Hepatocyte (in vitro differentiated cells): ENCODE measurements around the gene HOXD12. TPM values are rescaled to one million over a fixed set of nuclear protein-coding genes. Genes with fewer than 3 reads are reported as not detected.
A peak's percentile ranks its signal among the peaks of the same experiment; 100 is the strongest.

Experiments used
- DNase-seq: peaks from one replicate; pipeline ENCODE4 v3.0.0-alpha.2; 2016; ENCODE audit warnings: low spot score
- H2AFZ ChIP-seq: fragments of 200-600 bp; sonication (generic); 2 replicates; pipeline ENCODE4 v1.6.0; 2016; ENCODE audit warnings: antibody characterized with exemption, mild to moderate bottlenecking
- H3K27ac ChIP-seq: fragments of 200-600 bp; sonication (generic); 2 replicates; pipeline ENCODE4 v1.5.1; 2016; ENCODE audit warnings: mild to moderate bottlenecking
- H3K27me3 ChIP-seq: fragments of 200-600 bp; sonication (generic); 2 replicates; pipeline ENCODE4 v1.6.1; 2016
- H3K36me3 ChIP-seq: fragments of 200-600 bp; sonication (generic); replicated peaks from 2 replicates; pipeline ENCODE4 v1.5.1; 2016; ENCODE audit warnings: low read depth; ENCODE audit not compliant: insufficient read depth
- H3K4me1 ChIP-seq: fragments of 200-600 bp; sonication (generic); 2 replicates; pipeline ENCODE4 v1.5.1; 2016; ENCODE audit warnings: mild to moderate bottlenecking, moderate library complexity; ENCODE audit not compliant: insufficient read depth
- H3K4me2 ChIP-seq: fragments of 200-600 bp; sonication (generic); 2 replicates; pipeline ENCODE4 v1.6.0; 2016
- H3K4me3 ChIP-seq: fragments of 200-600 bp; sonication (generic); 2 replicates; pipeline ENCODE4 v1.5.1; 2016; ENCODE audit warnings: mild to moderate bottlenecking
- H3K79me2 ChIP-seq: fragments of 200-600 bp; sonication (generic); 2 replicates; pipeline ENCODE4 v1.6.0; 2017; ENCODE audit warnings: mild to moderate bottlenecking
- H3K9me2 ChIP-seq: fragments of 200-600 bp; sonication (generic); replicated peaks from 2 replicates; pipeline ENCODE4 v1.6.0; 2017; ENCODE audit warnings: mild to moderate bottlenecking; ENCODE audit not compliant: insufficient read depth
- H3K9me3 ChIP-seq: fragments of 200-600 bp; sonication (generic); 2 replicates; pipeline ENCODE4 v1.5.1; 2016; ENCODE audit warnings: low read depth, mild to moderate bottlenecking
- H4K20me1 ChIP-seq: fragments of 200-600 bp; sonication (generic); 2 replicates; pipeline ENCODE4 v1.6.0; 2016; ENCODE audit warnings: mild to moderate bottlenecking; ENCODE audit not compliant: insufficient read depth, poor library complexity, severe bottlenecking
- CTCF ChIP-seq: fragments of 200-600 bp; sonication (generic); IDR thresholded peaks from 2 replicates; pipeline ENCODE4 v1.5.1; 2016; ENCODE audit warnings: antibody characterized with exemption, mild to moderate bottlenecking; ENCODE audit not compliant: poor library complexity
- EZH2 ChIP-seq: fragments of 200-600 bp; sonication (generic); IDR thresholded peaks from 2 replicates; pipeline ENCODE4 v1.6.1; 2016; ENCODE audit warnings: antibody characterized with exemption, mild to moderate bottlenecking, borderline replicate concordance
- EZH2phosphoT487 ChIP-seq: fragments of 200-600 bp; sonication (generic); IDR thresholded peaks from one replicate; pipeline ENCODE4 v1.6.1; 2018; ENCODE audit warnings: antibody characterized with exemption, mild to moderate bottlenecking, low read depth, moderate library complexity; ENCODE audit not compliant: unreplicated experiment, severe bottlenecking
- WGBS: methylation state at CpG from one replicate; pipeline ENCODE4 v1.1.6; 2016; ENCODE audit warnings: low lambda C conversion rate; ENCODE audit errors: missing lambda C conversion rate; 5-methylcytosine and 5-hydroxymethylcytosine counted together
- polyA plus RNA-seq: library from polyadenylated mRNA; unstranded; fragments of >200 nt; fragmentation: Nextera tagmentation; extraction: Ambion mirVana; gene quantifications from 2 replicates; pipeline ENCODE4 v1.2.1, GENCODE V29; 2016
- total RNA-seq: library from RNA; depleted of rRNA; stranded (reverse); fragments of >200 nt; gene quantifications from 2 replicates; pipeline ENCODE4 v1.2.3, GENCODE V29; 2014

Gene HOXD12
- total and polyA plus RNA-seq, 2 experiments from 2014 or later: 3.3 to 29.0 TPM

- 3% methylated on average over 45 of the region's 95 CpGs for WGBS
- peaks cover 7% of the 10 kb centered on the region for H3K4me1 ChIP-seq
- no peaks in the 10 kb centered on the region for H3K9me3 ChIP-seq
- DNase-seq: peak; percentile 87
- peak within 1 kb of the TSS; percentile 89 for H3K27ac ChIP-seq
- peaks cover 14% of the 10 kb centered on the region for H4K20me1 ChIP-seq
- H2AFZ ChIP-seq: peak within 1 kb of the TSS; percentile 17
- peak within 1 kb of the TSS; percentile 91 for H3K4me2 ChIP-seq
- H3K27me3 ChIP-seq: peaks cover 95% of the 10 kb centered on the region
- peaks cover 60% of the 10 kb centered on the region for H3K79me2 ChIP-seq
- no peak for TF ChIP-seq EZH2
- no peak for TF ChIP-seq CTCF
- TF ChIP-seq EZH2phosphoT487: no peak
- no peaks in the 10 kb centered on the region for H3K36me3 ChIP-seq
- peak within 1 kb of the TSS; percentile 57 for H3K4me3 ChIP-seq
- H3K9me2 ChIP-seq: no peaks in the 10 kb centered on the region
Observed at GRCh38 chr2:176092270-176093144, 7.1 kb upstream of the HOXD12 start, which contains the start of gene HOXD13. TSS of gene HOXD13 (plus strand) at chr2:176092721. CDS start at chr2:176092891, 170 bp downstream.

- no peaks in the 10 kb centered on the region for H3K9me3 ChIP-seq
- no peaks in the 10 kb centered on the region for H3K9me2 ChIP-seq
- H3K36me3 ChIP-seq: no peaks in the 10 kb centered on the region
- H2AFZ ChIP-seq: peak overlapping the region; percentile 17
- peaks cover 58% of the 10 kb centered on the region for H3K79me2 ChIP-seq
- peaks cover 14% of the 10 kb centered on the region for H4K20me1 ChIP-seq
- peak overlapping the region; percentile 89 for H3K27ac ChIP-seq
- WGBS: 3% methylated on average over 53 of the region's 53 CpGs
- no peak for TF ChIP-seq CTCF
- no peak for TF ChIP-seq EZH2
- TF ChIP-seq EZH2phosphoT487: peak; percentile 34
- DNase-seq: peak; percentile 49
- peak overlapping the region; percentile 57 for H3K4me3 ChIP-seq
- H3K4me2 ChIP-seq: peak overlapping the region; percentile 91
- H3K27me3 ChIP-seq: peaks cover 94% of the 10 kb centered on the region
- H3K4me1 ChIP-seq: no peaks in the 10 kb centered on the region
Observed at GRCh38 chr2:176093145-176093897, 6.3 kb upstream of the HOXD12 start.

- 10% methylated on average over 8 of the region's 8 CpGs for WGBS
- peaks cover 94% of the 10 kb centered on the region for H3K27me3 ChIP-seq
Observed at GRCh38 chr2:176093898-176094249, 5.7 kb upstream of the HOXD12 start.

More at GRCh38 chr2:176093898-176094249, 5.7 kb upstream of the HOXD12 start:
- peak overlapping the region; percentile 89 for H3K27ac ChIP-seq
- TF ChIP-seq CTCF (no peak), EZH2 (peak; percentile 74)
- peak overlapping the region; percentile 57 for H3K4me3 ChIP-seq
- H3K4me1 ChIP-seq: no peaks in the 10 kb centered on the region
- H3K79me2 ChIP-seq: peaks cover 58% of the 10 kb centered on the region
- H4K20me1 ChIP-seq: peaks cover 14% of the 10 kb centered on the region
- H3K9me3 ChIP-seq: no peaks in the 10 kb centered on the region
- peak overlapping the region; percentile 91 for H3K4me2 ChIP-seq
- H3K9me2 ChIP-seq: no peaks in the 10 kb centered on the region
- DNase-seq: no peak
- no peaks in the 10 kb centered on the region for H3K36me3 ChIP-seq
- no peak overlapping the region for H2AFZ ChIP-seq
